Subcutaneous abdominal adipose tissue (tissue), 5 donors: Measurements from ENCODE around the gene POFUT2.

Source experiments
- H3K27ac ChIP-seq: one replicate; pipeline ENCODE4 v1.7.0; 2013; ENCODE audit warnings: low read depth, mild to moderate bottlenecking, inconsistent platforms, low read length, moderate library complexity
- H3K27me3 ChIP-seq, 5 donors: one replicate each; pipeline ENCODE4 v1.7.0; 2013; ENCODE audit warnings: low read length in 5 of 5, inconsistent platforms in 1 of 5; ENCODE audit not compliant: control insufficient read depth in 5 of 5, insufficient read depth in 4 of 5
- H3K36me3 ChIP-seq, 5 donors: one replicate each; pipeline ENCODE4 v1.7.0; 2013; ENCODE audit warnings: low read length in 5 of 5; ENCODE audit not compliant: control insufficient read depth in 5 of 5, insufficient read depth in 5 of 5
- H3K4me1 ChIP-seq, 5 donors: one replicate each; pipeline ENCODE4 v1.7.0; 2013; ENCODE audit warnings: low read length in 5 of 5, mild to moderate bottlenecking in 3 of 5, moderate library complexity in 1 of 5; ENCODE audit not compliant: control insufficient read depth in 5 of 5, insufficient read depth in 5 of 5
- H3K4me3 ChIP-seq, 5 donors: one replicate each; pipeline ENCODE4 v1.7.0; 2013; ENCODE audit warnings: low read length in 5 of 5, low read depth in 1 of 5
- H3K9ac ChIP-seq, 5 donors: one replicate each; pipeline ENCODE4 v1.7.0; 2013; ENCODE audit warnings: low read length in 5 of 5, mild to moderate bottlenecking in 4 of 5, moderate library complexity in 3 of 5
- H3K9me3 ChIP-seq, 5 donors: one replicate each; pipeline ENCODE4 v1.7.0; 2013; ENCODE audit warnings: low read length in 5 of 5; ENCODE audit not compliant: control insufficient read depth in 5 of 5
- donor health status: healthy.
- donor health status: healthy.
- donor health status: healthy.
- donor health status: healthy.
- donor health status: healthy.

Gene POFUT2

DNA sequence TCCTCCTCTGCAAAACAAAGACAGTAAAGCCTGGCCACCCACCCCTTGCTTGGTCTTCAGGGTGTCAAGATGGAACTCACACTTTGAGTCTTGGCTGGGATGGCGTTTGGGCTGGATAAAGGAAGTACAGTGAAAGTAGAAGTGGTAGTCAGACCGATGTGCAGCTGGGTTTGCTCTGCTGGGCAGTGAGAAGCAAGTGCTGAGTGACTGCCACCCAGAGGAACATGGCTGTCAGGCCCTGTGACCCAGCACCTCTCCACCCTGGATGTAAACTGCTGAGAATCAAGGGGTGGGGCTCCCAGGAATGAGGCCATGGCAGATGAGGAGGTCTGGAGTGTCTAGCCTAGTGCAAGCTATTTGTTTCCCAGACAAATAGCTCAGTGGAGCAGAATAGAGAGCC is 51.2 kb downstream of the POFUT2 start:
- Histone ChIP-seq H3K4me1 (no peaks in the 10 kb centered on the region), H3K36me3 (no peaks in the 10 kb centered on the region), H3K27ac (no peak overlapping the region), H3K27me3 (peaks cover 0 to 22% (median 6%) of the 10 kb centered on the region in 5 donors), H3K9me3 (peaks cover 0 to 6% (median 6%) of the 10 kb centered on the region in 5 donors), H3K9ac (no peak overlapping the region), H3K4me3 (no peak overlapping the region)

GRCh38 chr21:45235488-45235887 is 52.2 kb downstream of the POFUT2 start:
- H3K27ac ChIP-seq, result no peak overlapping the region
- H3K27me3 ChIP-seq, result peaks cover 0 to 20% (median 6%) of the 10 kb centered on the region in 5 donors
- H3K4me3 ChIP-seq, result no peak overlapping the region
- H3K9me3 ChIP-seq, result no peaks in the 10 kb centered on the region
- no peaks in the 10 kb centered on the region for H3K36me3 ChIP-seq
- H3K9ac ChIP-seq, result no peak overlapping the region
- no peaks in the 10 kb centered on the region for H3K4me1 ChIP-seq

DNA sequence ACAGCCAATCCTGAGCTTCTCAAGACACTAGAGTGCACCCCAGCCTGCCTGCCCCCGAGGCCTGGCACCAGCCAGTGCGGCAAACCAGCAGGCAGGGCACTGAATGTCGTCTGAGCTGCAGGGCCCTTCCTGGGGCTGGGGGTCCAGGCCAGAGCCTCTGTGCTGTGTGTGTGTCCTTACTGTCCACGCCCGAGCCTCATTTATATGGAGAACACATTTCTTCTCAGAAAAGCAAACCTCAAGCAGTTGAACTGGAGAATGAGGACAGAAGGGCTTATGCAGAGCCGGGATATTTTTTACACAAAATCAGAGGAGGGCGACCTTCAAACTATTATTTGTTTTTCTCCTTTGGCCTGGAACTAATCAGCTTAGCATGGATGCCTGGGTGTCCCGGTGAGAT is 52.7 kb downstream of the POFUT2 start:
- Histone ChIP-seq H3K36me3 (no peaks in the 10 kb centered on the region), H3K9me3 (no peaks in the 10 kb centered on the region), H3K9ac (no peak overlapping the region), H3K4me1 (no peaks in the 10 kb centered on the region), H3K27ac (no peak overlapping the region), H3K4me3 (no peak overlapping the region), H3K27me3 (peaks cover 0 to 20% (median 6%) of the 10 kb centered on the region in 5 donors)

DNA sequence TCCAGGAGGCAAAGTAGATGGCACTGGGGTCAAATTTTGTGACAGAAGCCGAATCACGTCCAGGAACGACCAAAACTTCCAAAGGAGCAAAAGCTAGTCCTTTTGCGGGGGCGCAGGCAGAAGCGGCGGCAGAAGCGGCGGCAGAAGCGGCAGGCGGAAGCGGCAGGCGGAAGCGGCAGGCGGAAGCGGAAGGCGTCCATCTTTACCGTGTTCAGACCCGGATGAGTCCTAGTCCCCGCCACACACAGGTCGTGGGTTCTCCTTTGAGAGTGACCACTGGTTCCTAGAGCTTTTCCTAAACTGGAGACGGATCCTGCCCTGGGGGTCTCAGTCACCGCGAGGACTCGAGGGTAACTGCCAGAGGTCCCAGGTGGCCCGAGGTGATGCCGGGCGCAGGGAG is 53.6 kb downstream of the POFUT2 start:
- peaks cover 0 to 20% (median 6%) of the 10 kb centered on the region in 5 donors for H3K27me3 ChIP-seq
- no peak overlapping the region for H3K27ac ChIP-seq
- no peaks in the 10 kb centered on the region for H3K9me3 ChIP-seq
- no peaks in the 10 kb centered on the region for H3K4me1 ChIP-seq
- no peaks in the 10 kb centered on the region for H3K36me3 ChIP-seq
- H3K4me3 ChIP-seq, result peak overlapping the region in 1 of 5 donors; percentile 22
- H3K9ac ChIP-seq, result no peak overlapping the region

GRCh38 chr21:45231705-45232104 is 56.0 kb downstream of the POFUT2 start:
- H3K27ac ChIP-seq, result no peak overlapping the region
- H3K4me3 ChIP-seq, result no peak overlapping the region
- no peaks in the 10 kb centered on the region for H3K9me3 ChIP-seq
- H3K4me1 ChIP-seq, result peaks cover 0 to 5% (median 0%) of the 10 kb centered on the region in 5 donors
- H3K27me3 ChIP-seq, result peaks cover 0 to 27% (median 12%) of the 10 kb centered on the region in 5 donors
- H3K36me3 ChIP-seq, result no peaks in the 10 kb centered on the region
- H3K9ac ChIP-seq, result no peak overlapping the region

GRCh38 chr21:45228656-45229240 is 58.9 kb downstream of the POFUT2 start:
- Histone ChIP-seq H3K4me1 (peaks cover 0 to 5% (median 0%) of the 10 kb centered on the region in 5 donors), H3K9me3 (no peaks in the 10 kb centered on the region), H3K9ac (no peak overlapping the region), H3K4me3 (no peak overlapping the region), H3K27ac (no peak overlapping the region), H3K27me3 (peaks cover 0 to 8% (median 5%) of the 10 kb centered on the region in 5 donors), H3K36me3 (peaks cover 0 to 4% (median 2%) of the 10 kb centered on the region in 5 donors)

DNA sequence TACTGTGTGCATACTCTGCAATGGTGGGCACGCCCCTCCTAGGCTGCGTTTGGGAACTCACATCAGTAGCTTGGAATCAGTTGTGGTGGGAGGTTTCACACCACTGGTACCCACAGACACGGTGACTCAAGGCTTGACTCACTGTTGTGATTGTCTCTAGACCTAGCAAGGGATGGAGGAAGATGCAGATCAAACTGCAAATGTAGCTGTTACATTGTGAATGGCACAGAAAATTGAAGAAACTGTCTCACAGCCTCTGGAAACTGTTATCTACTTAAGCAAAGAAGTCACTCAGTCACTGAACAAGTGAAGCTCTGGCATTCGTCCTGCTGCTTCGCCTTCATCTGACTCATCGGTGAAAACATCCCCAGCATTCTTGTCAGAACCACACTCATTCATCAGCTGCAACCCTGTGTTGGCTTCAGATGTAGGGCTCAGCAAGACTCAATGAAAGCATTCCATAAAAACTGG is 59.5 kb downstream of the POFUT2 start:
- Histone ChIP-seq H3K27ac (no peak overlapping the region), H3K4me1 (peaks cover 0 to 5% (median 0%) of the 10 kb centered on the region in 5 donors), H3K4me3 (no peak overlapping the region), H3K27me3 (peaks cover 0 to 8% (median 5%) of the 10 kb centered on the region in 5 donors), H3K9me3 (no peaks in the 10 kb centered on the region), H3K9ac (no peak overlapping the region), H3K36me3 (peaks cover 0 to 10% (median 7%) of the 10 kb centered on the region in 5 donors)

DNA sequence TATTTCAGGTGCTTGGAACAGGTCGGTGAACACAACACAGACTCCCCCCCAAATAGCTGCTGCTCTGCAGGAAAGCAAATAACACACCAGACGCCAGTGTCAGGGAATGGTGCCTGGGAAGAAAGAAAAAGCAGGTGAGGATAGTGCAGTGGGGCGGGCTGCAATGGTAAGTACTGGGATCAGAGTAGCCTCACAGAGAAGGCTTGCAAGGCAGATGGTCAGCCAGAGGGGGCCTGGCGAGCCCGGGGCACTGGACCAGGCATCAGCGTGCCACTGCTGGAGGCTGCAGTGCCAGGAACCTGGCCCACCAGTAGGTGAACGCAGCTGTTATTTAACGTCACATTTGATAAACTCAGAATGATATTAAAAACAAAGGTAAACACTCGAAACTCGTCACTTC is 60.0 kb downstream of the POFUT2 start:
- Histone ChIP-seq H3K4me3 (no peak overlapping the region), H3K27me3 (peaks cover 0 to 8% (median 5%) of the 10 kb centered on the region in 5 donors), H3K9ac (no peak overlapping the region), H3K4me1 (peaks cover 0 to 5% (median 0%) of the 10 kb centered on the region in 5 donors), H3K36me3 (peaks cover 0 to 14% (median 9%) of the 10 kb centered on the region in 5 donors), H3K27ac (no peak overlapping the region), H3K9me3 (no peaks in the 10 kb centered on the region)

DNA sequence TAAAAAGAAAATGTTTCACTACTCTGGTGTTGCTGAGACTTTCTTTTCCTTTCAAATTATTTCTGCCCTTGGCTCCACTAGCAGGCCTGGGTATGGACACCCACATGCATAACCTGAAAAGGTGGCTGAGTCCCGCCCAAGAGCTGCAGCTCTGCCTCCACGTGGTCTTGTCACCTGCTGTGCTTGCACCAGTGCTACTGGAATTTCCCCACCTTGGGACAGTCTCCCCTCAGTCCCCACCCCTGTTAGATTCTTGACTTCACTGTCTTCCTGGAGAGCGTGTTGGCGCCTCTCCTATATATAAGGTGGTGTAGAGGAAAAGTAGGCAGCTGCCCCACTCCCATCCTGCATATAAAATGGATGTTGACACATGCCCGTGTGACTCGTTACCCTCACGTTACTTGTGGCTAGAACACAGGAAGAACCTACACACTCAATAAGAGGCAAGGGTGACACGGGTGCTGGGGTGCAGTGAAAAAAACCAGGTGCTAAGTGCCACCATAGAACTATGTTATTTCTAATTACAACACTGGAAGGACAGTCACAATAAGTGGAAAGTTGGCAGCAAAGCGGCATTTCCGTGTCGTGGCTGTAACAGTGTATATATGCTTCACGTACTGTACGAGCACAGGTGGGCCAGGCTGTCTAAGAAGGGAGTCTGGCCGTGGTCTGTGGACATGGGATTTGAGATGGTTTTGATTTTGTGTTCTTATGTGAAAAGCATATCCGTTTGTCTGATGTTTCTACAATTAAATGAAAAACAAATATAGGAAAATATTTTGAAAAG is 61.0 kb downstream of the POFUT2 start:
- Histone ChIP-seq H3K27ac (no peak overlapping the region), H3K4me1 (peaks cover 0 to 5% (median 0%) of the 10 kb centered on the region in 5 donors), H3K27me3 (peaks cover 0 to 8% (median 5%) of the 10 kb centered on the region in 5 donors), H3K9ac (no peak overlapping the region), H3K9me3 (no peaks in the 10 kb centered on the region), H3K36me3 (peaks cover 0 to 23% (median 18%) of the 10 kb centered on the region in 5 donors), H3K4me3 (no peak overlapping the region)

DNA sequence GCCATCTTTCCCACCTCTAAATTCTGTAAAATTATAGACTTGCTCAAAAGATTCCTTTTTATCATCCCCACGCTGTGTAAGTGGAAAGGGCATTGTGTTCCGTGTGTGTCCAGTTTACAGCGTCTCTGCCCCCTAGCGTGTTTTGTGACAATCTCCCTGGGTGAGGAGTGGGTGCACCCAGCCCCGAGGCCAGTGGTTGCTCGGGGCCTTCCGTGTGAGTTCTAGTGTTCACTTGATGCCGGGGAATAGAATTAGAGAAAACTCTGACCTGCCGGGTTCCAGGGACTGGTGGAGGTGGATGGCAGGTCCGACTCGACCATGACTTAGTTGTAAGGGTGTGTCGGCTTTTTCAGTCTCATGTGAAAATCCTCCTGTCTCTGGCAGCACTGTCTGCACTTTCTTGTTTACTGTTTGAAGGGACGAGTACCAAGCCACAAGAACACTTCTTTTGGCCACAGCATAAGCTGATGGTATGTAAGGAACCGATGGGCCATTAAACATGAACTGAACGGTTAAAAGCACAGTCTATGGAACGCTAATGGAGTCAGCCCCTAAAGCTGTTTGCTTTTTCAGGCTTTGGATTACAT is 61.9 kb downstream of the POFUT2 start:
- no peak overlapping the region for H3K4me3 ChIP-seq
- H3K27me3 ChIP-seq, result peaks cover 0 to 8% (median 5%) of the 10 kb centered on the region in 5 donors
- no peak overlapping the region for H3K9ac ChIP-seq
- H3K36me3 ChIP-seq, result peaks cover 0 to 32% (median 27%) of the 10 kb centered on the region in 5 donors
- no peaks in the 10 kb centered on the region for H3K9me3 ChIP-seq
- peaks cover 0 to 5% (median 0%) of the 10 kb centered on the region in 5 donors for H3K4me1 ChIP-seq
- H3K27ac ChIP-seq, result no peak overlapping the region
